Astrocyte of the cerebellum (primary cell): ENCODE data around the gene NAT16.

Experiments
- DNase-seq: peaks from one replicate; pipeline ENCODE4 v3.0.0-alpha.2; 2011; ENCODE audit warnings: low read depth
- H3K4me3 ChIP-seq: 2 replicates; pipeline ENCODE4 v1.5.1; 2011; ENCODE audit warnings: mild to moderate bottlenecking, low read depth, low read length, moderate library complexity
- in situ Hi-C: cut with HindIII; loops from 2 replicates; pipeline ENCODE4 v1.10.0; 2017; ENCODE audit warnings: low sequenced_read_pairs
- TF ChIP-seq, protein P1 (sequence below): IDR thresholded peaks from 2 replicates; pipeline ENCODE4 v1.5.1; 2012; ENCODE audit warnings: low read length, low read depth, moderate library complexity, mild to moderate bottlenecking; ENCODE audit errors: missing control alignments

Gene NAT16

DNA sequence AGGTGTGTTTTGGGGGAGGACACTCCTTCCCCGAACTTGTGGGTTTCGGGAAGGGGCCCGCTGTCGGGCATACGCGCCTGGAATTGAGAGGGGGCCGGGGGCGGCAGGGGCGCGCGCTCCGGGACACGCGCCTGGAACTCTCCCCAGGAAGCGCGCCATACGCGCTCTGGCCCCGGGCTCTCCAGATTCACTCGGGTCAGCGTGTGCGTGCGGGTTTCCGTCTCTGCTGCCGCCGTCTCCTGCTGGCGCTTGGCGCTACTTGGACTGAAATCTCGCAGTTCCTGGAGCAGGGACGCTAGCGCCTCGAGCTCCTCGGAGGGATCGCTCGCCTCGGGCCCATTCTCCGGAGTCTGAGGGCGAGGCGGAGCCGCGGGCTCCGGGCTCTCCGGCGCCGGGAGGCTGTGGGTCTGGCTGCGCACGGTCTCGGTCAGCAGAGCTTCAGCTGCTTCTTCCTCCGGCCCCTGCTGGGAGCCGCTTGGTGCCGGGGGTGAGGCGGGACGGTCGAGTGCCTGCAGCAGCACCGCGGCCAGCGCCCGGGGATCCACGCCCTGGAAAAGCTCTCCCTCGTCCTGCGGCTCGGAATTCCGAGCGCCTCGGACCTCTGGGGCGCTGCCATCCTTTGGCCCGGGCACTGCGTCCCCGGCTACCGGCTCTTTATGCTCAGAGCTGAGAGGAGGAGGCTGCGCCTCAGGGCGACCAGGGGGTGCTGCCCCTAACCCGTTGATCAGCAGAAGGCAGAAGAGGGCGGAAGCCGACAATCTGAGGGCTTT lies 15.8 kb downstream of the NAT16 start:
- in situ Hi-C loops = no loop called here
- no peak for DNase-seq
- TF ChIP-seq, protein P1, sequence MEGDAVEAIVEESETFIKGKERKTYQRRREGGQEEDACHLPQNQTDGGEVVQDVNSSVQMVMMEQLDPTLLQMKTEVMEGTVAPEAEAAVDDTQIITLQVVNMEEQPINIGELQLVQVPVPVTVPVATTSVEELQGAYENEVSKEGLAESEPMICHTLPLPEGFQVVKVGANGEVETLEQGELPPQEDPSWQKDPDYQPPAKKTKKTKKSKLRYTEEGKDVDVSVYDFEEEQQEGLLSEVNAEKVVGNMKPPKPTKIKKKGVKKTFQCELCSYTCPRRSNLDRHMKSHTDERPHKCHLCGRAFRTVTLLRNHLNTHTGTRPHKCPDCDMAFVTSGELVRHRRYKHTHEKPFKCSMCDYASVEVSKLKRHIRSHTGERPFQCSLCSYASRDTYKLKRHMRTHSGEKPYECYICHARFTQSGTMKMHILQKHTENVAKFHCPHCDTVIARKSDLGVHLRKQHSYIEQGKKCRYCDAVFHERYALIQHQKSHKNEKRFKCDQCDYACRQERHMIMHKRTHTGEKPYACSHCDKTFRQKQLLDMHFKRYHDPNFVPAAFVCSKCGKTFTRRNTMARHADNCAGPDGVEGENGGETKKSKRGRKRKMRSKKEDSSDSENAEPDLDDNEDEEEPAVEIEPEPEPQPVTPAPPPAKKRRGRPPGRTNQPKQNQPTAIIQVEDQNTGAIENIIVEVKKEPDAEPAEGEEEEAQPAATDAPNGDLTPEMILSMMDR = no peak
- no peak overlapping the region for H3K4me3 ChIP-seq

DNA sequence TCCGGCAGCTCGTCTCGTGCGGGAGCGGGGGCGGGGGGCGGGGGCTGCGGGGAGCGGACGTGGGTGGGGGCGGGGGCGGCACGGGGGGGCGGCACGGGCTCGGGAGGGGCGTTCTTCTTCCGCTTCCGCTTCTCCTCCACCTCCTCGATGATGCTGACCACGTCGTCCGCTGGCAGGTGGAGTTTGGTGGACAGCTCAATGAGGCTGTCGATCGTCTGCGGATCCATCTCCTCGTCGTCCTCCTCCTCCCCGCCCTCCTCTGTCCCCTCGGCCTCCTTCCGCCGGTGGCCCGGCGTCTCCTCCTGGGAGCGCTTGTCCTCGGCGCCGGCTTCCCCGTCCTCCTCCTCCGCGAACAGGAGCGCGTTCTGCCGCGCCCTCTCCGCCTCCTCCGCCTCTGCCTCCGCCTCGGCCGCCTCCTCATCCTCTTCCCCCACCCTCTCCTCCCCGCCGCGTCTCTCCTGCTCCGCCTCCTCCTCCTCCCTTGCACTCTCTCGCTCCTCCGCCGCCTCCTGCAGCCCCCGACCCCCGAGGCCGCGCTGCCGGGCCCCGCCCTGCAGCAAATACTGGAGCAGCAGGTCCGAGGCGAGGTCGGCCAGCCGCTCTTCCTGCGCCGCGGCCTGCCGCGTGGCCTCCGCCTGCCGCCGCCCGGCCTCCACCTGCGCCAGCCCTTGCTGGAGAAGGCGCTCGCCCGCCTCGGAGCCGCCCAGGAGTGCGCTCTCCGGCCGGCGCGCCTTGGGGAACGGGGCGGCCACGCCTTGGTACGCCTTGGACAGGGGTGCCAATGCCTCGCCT lies 16.6 kb downstream of the NAT16 start:
- DNase-seq = no peak
- in situ Hi-C loops = no loop called here
- TF ChIP-seq, protein P1 = no peak
- H3K4me3 ChIP-seq = peak overlapping the region; percentile 28

DNA sequence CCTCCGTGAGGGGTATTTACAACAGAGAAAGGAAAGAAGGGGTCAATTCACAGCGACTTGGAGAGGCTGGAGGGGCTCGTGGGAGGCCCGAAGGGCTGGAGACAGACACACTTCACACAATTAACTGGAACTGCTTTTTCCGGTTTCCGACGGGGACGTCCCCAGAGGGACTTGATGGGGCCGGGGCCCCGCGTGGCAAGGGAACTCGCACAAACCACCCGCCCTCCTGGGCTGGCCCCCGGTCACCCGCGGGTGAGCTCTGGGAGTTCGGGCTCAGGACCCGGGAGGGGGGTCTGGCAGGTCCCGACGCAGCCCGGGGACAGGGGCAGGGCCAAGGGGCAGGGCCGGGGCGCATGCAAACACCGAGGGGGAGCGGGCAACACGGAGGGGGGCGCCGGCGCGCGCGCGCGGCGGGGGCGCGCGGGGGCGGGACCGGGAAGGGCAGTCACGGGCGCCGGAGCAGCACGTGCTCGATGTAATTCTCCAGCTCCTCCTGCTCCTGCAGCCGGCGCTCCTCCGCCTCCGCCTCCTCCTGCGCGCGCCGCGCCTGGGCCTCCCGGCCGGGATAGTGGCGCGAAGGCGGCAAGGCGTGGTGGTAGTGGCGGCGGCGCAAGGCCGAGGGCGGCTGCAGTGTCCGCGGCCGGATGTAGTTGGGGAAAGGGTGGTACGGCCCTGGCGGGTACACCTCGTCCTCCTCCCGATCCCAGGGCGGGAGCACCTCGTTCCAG lies 17.4 kb downstream of the NAT16 start:
- no peak for DNase-seq
- peak overlapping the region; percentile 28 for H3K4me3 ChIP-seq
- in situ Hi-C loops = no loop called here
- TF ChIP-seq, protein P1 = no peak

DNA sequence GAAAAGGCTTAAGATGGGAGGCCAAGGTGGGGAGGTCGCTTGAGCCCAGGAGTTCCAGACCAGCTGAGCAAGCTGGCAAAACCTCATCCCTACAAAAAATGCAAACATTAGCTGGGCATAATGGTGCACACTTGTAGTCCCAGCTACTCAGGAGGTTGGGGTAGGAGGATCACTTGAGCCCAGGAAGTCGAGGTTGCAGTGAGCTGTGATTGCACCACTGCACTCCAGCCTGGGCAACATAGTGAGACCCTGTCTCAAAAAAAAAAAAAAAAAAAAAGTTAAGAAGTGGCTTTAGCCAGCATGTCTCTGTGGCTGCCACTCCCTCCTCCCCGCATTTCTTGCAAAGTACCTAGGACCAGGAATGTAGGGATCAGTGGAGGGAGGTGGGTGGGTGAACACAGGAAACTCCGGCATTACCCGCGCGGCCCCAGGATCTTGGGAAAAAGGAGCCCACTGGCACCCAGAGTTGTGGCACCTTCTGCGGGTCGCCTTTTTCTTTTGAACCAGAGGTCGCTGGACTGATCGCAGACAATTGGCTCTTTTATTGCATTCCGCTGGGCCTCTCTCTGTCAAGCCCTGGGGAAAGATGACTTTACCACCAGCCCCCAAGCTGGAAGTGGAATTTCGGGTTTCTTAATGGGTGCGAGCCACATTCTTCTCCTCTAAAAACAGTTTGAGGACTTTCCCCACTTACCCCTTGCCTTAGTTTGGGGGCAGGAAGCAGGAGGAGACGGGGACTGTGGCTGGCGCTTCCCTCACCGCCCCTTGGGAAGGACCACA lies 18.2 kb downstream of the NAT16 start:
- in situ Hi-C loops = no loop called here
- DNase-seq = no peak
- H3K4me3 ChIP-seq = no peak overlapping the region
- TF ChIP-seq, protein P1 = no peak

DNA sequence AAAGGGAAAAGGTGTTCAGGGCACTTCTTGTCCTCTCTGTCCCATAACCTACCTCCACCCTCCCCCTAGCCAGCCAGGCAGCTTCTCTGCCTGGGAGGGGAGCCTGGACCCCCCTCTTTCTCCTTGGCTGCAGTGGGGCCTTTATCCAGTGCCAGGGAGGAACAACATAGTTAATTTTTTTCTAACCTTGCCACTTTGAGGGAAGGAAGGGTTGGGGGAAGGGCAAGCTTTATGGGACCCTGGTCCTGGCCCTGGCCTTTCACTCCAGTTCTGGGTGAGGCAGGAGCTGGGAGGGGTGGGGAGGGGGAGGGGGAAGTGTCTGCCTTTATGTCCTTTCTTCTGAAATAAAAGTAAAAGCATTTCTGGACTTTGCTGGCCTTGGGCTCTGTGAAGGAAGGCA lies 19.2 kb downstream of the NAT16 start:
- no peak for DNase-seq
- H3K4me3 ChIP-seq = no peak overlapping the region
- in situ Hi-C loops = no loop called here
- TF ChIP-seq, protein P1 = no peak
